Measurements from ENCODE around the gene PCBP3.

- TF ChIP-seq, protein P1, sequence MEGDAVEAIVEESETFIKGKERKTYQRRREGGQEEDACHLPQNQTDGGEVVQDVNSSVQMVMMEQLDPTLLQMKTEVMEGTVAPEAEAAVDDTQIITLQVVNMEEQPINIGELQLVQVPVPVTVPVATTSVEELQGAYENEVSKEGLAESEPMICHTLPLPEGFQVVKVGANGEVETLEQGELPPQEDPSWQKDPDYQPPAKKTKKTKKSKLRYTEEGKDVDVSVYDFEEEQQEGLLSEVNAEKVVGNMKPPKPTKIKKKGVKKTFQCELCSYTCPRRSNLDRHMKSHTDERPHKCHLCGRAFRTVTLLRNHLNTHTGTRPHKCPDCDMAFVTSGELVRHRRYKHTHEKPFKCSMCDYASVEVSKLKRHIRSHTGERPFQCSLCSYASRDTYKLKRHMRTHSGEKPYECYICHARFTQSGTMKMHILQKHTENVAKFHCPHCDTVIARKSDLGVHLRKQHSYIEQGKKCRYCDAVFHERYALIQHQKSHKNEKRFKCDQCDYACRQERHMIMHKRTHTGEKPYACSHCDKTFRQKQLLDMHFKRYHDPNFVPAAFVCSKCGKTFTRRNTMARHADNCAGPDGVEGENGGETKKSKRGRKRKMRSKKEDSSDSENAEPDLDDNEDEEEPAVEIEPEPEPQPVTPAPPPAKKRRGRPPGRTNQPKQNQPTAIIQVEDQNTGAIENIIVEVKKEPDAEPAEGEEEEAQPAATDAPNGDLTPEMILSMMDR (IDR thresholded peaks at IDR 0.05) = no peak
- no peak for TF ChIP-seq POLR2A (IDR thresholded peaks at IDR 0.05)
These were observed 194.4 kb downstream of the PCBP3 start for GRCh38 chr21:45837936-45838335.

All from lower leg skin (tissue), 3 donors.